Gastrocnemius medialis (tissue), 4 donors: ENCODE data around the gene CEP83.

Experiments
- CTCF ChIP-seq, 5 experiments: fragments of 450-650 bp in 3 of 5; fragments of 200-600 bp in 2 of 5; sonication (generic) in 2 of 5; IDR thresholded peaks in 4 of 5; conservative IDR thresholded peaks in 1 of 5; 1 replicate in 4 of 5; 2 replicates in 1 of 5; pipeline ENCODE4 v1.5.1; 2016 to 2019; ENCODE audit warnings: antibody characterized with exemption in 5 of 5, mild to moderate bottlenecking in 3 of 5, moderate library complexity in 3 of 5
- POLR2A ChIP-seq, 2 donors: fragments of 450-650 bp; IDR thresholded peaks; one replicate each; pipeline ENCODE4 v1.6.1; 2017; ENCODE audit warnings: antibody characterized with exemption in 2 of 2, mild to moderate bottlenecking in 2 of 2, moderate library complexity in 2 of 2

- TF ChIP-seq CTCF (IDR thresholded peaks at IDR 0.05 in 4 of 5, conservative IDR thresholded peaks at IDR 0.05 in 1 of 5) = no peak
- no peak for TF ChIP-seq POLR2A (IDR thresholded peaks at IDR 0.05)
These were observed 147.3 kb downstream of the CEP83 start for GRCh38 chr12:94312378-94312777.
